ENCODE results near the gene FRMD4B.

Gene FRMD4B

DNA sequence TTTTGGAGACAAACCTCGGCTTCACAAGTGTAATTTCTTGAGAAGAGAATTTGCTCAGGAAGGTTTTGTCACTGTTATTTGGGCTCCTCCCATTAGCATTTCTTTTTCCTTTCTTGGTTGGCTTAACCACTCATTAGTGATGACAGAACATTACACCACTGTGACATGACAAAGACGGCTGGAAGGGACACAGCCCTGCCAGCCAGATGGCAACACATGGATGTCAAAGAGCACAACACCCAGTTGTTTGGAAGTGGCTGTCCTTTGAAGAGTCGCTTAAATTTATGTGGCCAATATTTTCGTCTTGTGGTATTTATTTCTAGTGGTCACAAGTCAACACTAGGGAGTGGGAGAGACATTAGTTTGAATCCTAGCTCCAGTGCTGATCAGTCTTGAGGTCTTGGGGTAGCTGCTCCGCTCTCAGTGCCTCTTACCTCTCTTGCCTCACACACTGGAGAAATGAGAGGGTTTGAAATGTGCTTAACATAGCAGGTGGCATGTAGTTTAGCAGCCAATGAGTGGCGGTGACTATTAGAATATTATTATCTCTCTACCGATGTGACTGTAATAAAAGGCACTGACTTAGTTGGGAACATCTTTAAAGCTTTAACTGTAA, 92.8 kb downstream of the FRMD4B start:
- in situ Hi-C loops (cut with MboI; ENCODE audit: low sequenced_read_pairs, unreplicated experiment) = no loop called here
- DNase-seq (ENCODE audit: low spot score) = no peak
- TF ChIP-seq, protein P1, sequence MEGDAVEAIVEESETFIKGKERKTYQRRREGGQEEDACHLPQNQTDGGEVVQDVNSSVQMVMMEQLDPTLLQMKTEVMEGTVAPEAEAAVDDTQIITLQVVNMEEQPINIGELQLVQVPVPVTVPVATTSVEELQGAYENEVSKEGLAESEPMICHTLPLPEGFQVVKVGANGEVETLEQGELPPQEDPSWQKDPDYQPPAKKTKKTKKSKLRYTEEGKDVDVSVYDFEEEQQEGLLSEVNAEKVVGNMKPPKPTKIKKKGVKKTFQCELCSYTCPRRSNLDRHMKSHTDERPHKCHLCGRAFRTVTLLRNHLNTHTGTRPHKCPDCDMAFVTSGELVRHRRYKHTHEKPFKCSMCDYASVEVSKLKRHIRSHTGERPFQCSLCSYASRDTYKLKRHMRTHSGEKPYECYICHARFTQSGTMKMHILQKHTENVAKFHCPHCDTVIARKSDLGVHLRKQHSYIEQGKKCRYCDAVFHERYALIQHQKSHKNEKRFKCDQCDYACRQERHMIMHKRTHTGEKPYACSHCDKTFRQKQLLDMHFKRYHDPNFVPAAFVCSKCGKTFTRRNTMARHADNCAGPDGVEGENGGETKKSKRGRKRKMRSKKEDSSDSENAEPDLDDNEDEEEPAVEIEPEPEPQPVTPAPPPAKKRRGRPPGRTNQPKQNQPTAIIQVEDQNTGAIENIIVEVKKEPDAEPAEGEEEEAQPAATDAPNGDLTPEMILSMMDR (IDR thresholded peaks at IDR 0.05; ENCODE audit: borderline replicate concordance, control extremely low read depth, extremely low read depth, insufficient read depth, missing control alignments) = no peak

DNA sequence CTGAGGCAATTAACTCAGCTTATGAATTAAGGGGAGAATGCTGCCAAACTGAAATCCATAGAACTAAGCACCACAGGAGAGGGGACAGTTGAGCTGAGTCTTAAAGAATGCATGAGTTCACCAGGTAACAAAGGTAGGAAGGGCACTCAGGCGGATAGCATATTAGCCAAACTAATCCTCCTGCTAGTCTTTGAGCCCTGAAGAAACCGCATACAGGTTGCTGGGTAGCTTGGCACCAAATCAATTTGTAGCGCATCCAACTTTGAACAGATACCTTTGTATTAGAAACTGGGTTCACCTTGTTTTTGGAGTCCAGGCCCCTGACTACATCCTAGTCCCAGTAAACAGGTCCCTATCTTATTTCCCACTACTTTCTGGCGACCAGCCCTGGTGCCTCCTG, 93.7 kb downstream of the FRMD4B start:
- no peak for DNase-seq (ENCODE audit: low spot score)
- TF ChIP-seq, protein P1 (IDR thresholded peaks at IDR 0.05; ENCODE audit: borderline replicate concordance, control extremely low read depth, extremely low read depth, insufficient read depth, missing control alignments) = no peak
- in situ Hi-C loops (cut with MboI; ENCODE audit: low sequenced_read_pairs, unreplicated experiment) = no loop called here

DNA sequence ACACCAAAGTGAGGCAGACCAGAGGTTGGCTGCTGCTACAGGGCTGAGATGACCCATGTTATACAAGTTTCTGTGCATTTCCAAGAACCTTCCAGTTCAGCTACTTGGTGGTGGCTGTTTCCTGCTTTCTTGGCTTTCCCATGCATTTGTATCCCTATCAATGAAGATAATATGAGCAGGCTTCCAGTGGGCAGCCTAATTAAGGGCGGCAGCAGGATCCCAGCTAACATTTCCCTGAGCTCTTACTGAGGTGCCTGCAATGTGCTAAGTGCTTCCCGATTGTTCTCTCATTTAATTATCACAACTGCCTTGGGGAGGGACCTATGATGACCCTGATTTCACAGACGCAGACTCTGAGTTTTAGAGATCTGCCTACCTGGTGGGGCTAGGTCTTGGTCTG, 95.5 kb downstream of the FRMD4B start:
- in situ Hi-C loops (cut with MboI; ENCODE audit: low sequenced_read_pairs, unreplicated experiment) = no loop called here
- TF ChIP-seq, protein P1 (IDR thresholded peaks at IDR 0.05; ENCODE audit: borderline replicate concordance, control extremely low read depth, extremely low read depth, insufficient read depth, missing control alignments) = no peak
- DNase-seq (ENCODE audit: low spot score) = no peak

DNA sequence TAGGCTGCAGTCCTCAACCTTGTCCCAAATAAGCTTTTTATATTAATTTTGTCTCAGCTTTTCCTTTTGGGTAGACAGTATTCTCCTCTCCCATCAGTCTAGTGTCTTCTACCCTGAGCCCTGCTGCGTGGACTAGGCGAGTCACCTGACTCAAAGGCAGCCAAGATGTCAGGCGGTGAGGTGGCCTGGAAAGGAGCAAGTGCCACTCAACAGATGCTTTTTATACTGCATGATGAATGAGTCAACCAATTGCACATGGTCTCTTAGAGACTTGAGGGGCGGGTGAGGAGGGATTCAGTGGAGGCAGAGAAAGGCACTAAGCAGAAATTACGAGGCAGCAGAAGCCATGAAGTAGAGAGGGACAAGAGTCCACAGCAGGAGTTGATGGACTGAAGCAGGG, 95.9 kb downstream of the FRMD4B start:
- in situ Hi-C loops (cut with MboI; ENCODE audit: low sequenced_read_pairs, unreplicated experiment) = no loop called here
- TF ChIP-seq, protein P1 (IDR thresholded peaks at IDR 0.05; ENCODE audit: borderline replicate concordance, control extremely low read depth, extremely low read depth, insufficient read depth, missing control alignments) = no peak
- DNase-seq (ENCODE audit: low spot score) = no peak

DNA sequence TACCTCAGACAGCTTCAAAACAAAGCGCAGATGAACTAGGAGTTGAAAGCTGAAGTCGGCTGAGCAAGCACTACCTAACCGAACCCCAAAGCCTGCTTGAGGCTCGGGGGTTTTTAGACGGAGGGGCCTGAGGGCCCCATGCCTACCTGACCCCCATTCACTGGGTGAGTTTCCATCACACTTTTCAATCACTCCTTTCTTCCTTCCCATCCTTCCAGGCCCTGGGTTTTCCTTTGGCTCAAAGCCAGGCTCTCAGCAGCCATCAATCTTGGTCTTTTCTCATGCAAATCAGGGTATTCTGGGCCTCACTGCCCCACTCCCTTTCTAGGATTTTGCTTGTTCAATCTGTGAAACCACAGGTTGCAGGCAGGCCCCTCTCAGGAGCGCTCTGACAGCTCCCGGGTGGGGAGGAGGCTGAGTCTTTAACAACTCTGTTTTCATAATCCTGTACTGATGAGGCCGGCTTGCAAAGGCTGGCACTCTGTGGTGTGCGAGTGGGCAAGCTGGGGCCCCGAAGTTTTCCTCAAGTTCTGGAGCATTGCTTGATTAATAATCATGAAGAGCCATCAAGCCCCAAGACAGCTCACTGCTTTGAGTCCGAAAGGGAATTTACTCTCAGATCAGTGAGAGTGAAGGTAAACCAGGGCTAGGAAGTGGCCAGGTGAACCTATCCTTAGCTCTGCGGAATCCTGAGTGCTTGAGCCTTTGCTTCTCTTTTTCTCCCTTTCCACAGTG, 97.6 kb downstream of the FRMD4B start:
- in situ Hi-C loops (cut with MboI; ENCODE audit: low sequenced_read_pairs, unreplicated experiment) = no loop called here
- TF ChIP-seq, protein P1 (IDR thresholded peaks at IDR 0.05; ENCODE audit: borderline replicate concordance, control extremely low read depth, extremely low read depth, insufficient read depth, missing control alignments) = no peak
- no peak for DNase-seq (ENCODE audit: low spot score)

DNA sequence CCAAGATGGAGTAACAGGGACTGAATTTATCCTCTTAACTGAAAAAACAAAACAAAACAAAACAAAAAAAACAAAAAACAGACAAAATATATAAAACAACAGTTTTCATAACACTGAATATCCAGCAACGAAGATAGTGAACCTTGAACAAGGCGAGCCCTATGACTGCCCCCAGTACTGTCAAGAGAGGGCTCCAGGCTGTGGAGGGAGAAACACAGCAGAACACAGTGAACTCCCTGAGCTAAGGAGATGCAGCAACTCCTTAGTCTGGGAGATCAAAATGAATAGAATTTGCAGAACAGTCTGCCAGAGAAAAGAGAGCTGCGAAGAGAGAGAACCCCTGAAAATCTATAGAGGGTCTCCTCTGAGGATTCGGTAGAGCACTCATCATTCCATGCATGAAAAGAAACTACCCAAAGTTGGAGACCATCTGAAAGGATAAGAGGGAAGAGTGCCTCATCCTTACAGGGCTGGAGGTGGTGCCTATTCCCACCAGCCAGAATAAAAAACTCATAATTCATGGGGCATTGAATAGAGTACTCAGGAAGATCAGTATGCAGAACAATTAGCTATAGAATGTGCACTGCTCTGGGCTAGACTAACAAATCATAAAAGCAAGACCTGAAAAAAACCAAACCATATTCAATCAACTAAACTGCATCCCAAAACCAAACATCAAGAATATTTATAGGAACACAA, 101.8 kb downstream of the FRMD4B start:
- TF ChIP-seq, protein P1 (IDR thresholded peaks at IDR 0.05; ENCODE audit: borderline replicate concordance, control extremely low read depth, extremely low read depth, insufficient read depth, missing control alignments) = no peak
- in situ Hi-C loops (cut with MboI; ENCODE audit: low sequenced_read_pairs, unreplicated experiment) = no loop called here
- DNase-seq (ENCODE audit: low spot score) = no peak
